HFFc6 (cell line): ENCODE results near the gene PXYLP1. TPM values are rescaled to one million over a fixed set of nuclear protein-coding genes. Genes with fewer than 3 reads are reported as not detected.

ENCODE experiments used
- DNase-seq: peaks from one replicate; pipeline ENCODE4 v3.0.0-alpha.2; 2018
- H3K27ac Mint-ChIP-seq: 2 replicates; pipeline ENCODE4 v1.8.0; 2020; ENCODE audit warnings: mild to moderate bottlenecking, mixed read lengths
- H3K27me3 Mint-ChIP-seq: 2 replicates; pipeline ENCODE4 v1.8.0; 2021; ENCODE audit warnings: mild to moderate bottlenecking, moderate library complexity, mixed read lengths; ENCODE audit not compliant: insufficient read depth
- H3K36me3 Mint-ChIP-seq: 2 replicates; pipeline ENCODE4 v1.8.0; 2021; ENCODE audit warnings: low read depth, mixed read lengths
- H3K4me1 Mint-ChIP-seq: 2 replicates; pipeline ENCODE4 v1.8.0; 2020; ENCODE audit warnings: low read depth, mixed read lengths
- H3K4me3 Mint-ChIP-seq: 2 replicates; pipeline ENCODE4 v1.8.0; 2020; ENCODE audit warnings: mild to moderate bottlenecking, moderate library complexity, mixed read lengths
- H3K9me3 Mint-ChIP-seq: 2 replicates; pipeline ENCODE4 v1.8.0; 2020; ENCODE audit warnings: mild to moderate bottlenecking, mixed read lengths
- CTCF ChIP-seq: fragments of 200-600 bp; sonication (generic); IDR thresholded peaks from 2 replicates; pipeline ENCODE4 v1.5.0; 2021; ENCODE audit warnings: antibody characterized with exemption, mild to moderate bottlenecking
- total RNA-seq, 6 experiments: library from RNA; stranded (reverse); fragmentation: NEBNext Ultra II Directional; extraction: Animal tissue kit (Norgen Biotek cat#: 25700); gene quantifications; 2 replicates in 1 of 6; 3 replicates in 5 of 6; pipeline ENCODE4 v1.2.3, GENCODE V29; 2021

The PXYLP1 gene
- total RNA-seq, 6 experiments from 2014 or later = 4.5 to 5.4 (median 4.6) TPM

GRCh38 chr3:141246224-141246957, 14.8 kb downstream of the PXYLP1 start:
- no peak overlapping the region for H3K4me3 Mint-ChIP-seq

GRCh38 chr3:141246958-141247301, 15.3 kb downstream of the PXYLP1 start:
- Mint-ChIP-seq H3K9me3 (no peaks in the 10 kb centered on the region), H3K4me3 (no peak overlapping the region), H3K4me1 (peaks cover 30% of the 10 kb centered on the region), H3K27me3 (no peaks in the 10 kb centered on the region; the same call in none of the 2 replicates), H3K36me3 (no peaks in the 10 kb centered on the region), H3K27ac (no peak overlapping the region)
- DNase-seq = no peak
- TF ChIP-seq CTCF = no peak

More at GRCh38 chr3:141246224-141246957, 14.8 kb downstream of the PXYLP1 start:
- no peaks in the 10 kb centered on the region for H3K36me3 Mint-ChIP-seq
- H3K27me3 Mint-ChIP-seq = no peaks in the 10 kb centered on the region; the same call in none of the 2 replicates
- no peaks in the 10 kb centered on the region for H3K9me3 Mint-ChIP-seq
- H3K4me1 Mint-ChIP-seq = peaks cover 35% of the 10 kb centered on the region
- DNase-seq = no peak
- H3K27ac Mint-ChIP-seq = no peak overlapping the region
- no peak for TF ChIP-seq CTCF

GRCh38 chr3:141248064-141248463, 16.4 kb downstream of the PXYLP1 start:
- H3K9me3 Mint-ChIP-seq = no peaks in the 10 kb centered on the region
- no peak overlapping the region for H3K27ac Mint-ChIP-seq
- no peak for TF ChIP-seq CTCF
- no peaks in the 10 kb centered on the region for H3K36me3 Mint-ChIP-seq
- no peaks in the 10 kb centered on the region; the same call in none of the 2 replicates for H3K27me3 Mint-ChIP-seq
- DNase-seq = no peak
- H3K4me1 Mint-ChIP-seq = peaks cover 19% of the 10 kb centered on the region
- H3K4me3 Mint-ChIP-seq = no peak overlapping the region

GRCh38 chr3:141249041-141249440, 17.4 kb downstream of the PXYLP1 start:
- no peak overlapping the region for H3K27ac Mint-ChIP-seq
- DNase-seq = no peak
- H3K36me3 Mint-ChIP-seq = no peaks in the 10 kb centered on the region
- H3K27me3 Mint-ChIP-seq = peaks cover 2% of the 10 kb centered on the region
- H3K9me3 Mint-ChIP-seq = no peaks in the 10 kb centered on the region
- H3K4me3 Mint-ChIP-seq = no peak overlapping the region
- TF ChIP-seq CTCF = no peak
- H3K4me1 Mint-ChIP-seq = peaks cover 12% of the 10 kb centered on the region

GRCh38 chr3:141250342-141250741, 18.7 kb downstream of the PXYLP1 start:
- H3K9me3 Mint-ChIP-seq = no peaks in the 10 kb centered on the region

More at GRCh38 chr3:141250342-141250741, 18.7 kb downstream of the PXYLP1 start:
- Mint-ChIP-seq H3K4me1 (peaks cover 12% of the 10 kb centered on the region), H3K36me3 (no peaks in the 10 kb centered on the region), H3K4me3 (no peak overlapping the region), H3K27me3 (peaks cover 5% of the 10 kb centered on the region), H3K27ac (no peak overlapping the region)
- TF ChIP-seq CTCF = no peak
- no peak for DNase-seq
